Fibroblast of lung (primary cell): ENCODE results near the gene LASP1NB.
"Not testable (repeated sequence)": the region's sequence is repeated elsewhere in the genome, so short reads cannot be mapped to it uniquely, and the experiment has no call there.

Experiments used
- DNase-seq, 2 donors: peaks; one replicate each; pipeline versions ENCODE4 v3.0.0 to v3.0.0-alpha.2; 2010; ENCODE audit warnings: low read depth in 2 of 2
- H2AFZ ChIP-seq: 2 replicates; pipeline ENCODE4 v1.5.1; 2012; ENCODE audit warnings: low read length, control low read depth, inconsistent platforms
- H3K27ac ChIP-seq: 2 replicates; pipeline ENCODE4 v1.5.1; 2011; ENCODE audit warnings: low read length, control low read depth; ENCODE audit not compliant: insufficient read depth
- H3K27me3 ChIP-seq: 2 replicates; pipeline ENCODE4 v1.5.1; 2011; ENCODE audit warnings: mild to moderate bottlenecking, low read length; ENCODE audit not compliant: control insufficient read depth, insufficient read depth
- H3K36me3 ChIP-seq: 2 replicates; pipeline ENCODE4 v1.5.1; 2011; ENCODE audit warnings: low read length; ENCODE audit not compliant: control insufficient read depth, insufficient read depth
- H3K4me1 ChIP-seq: 2 replicates; pipeline ENCODE4 v1.5.1; 2011; ENCODE audit warnings: low read length; ENCODE audit not compliant: control insufficient read depth, insufficient read depth; ENCODE audit errors: extremely low read depth
- H3K4me2 ChIP-seq: 2 replicates; pipeline ENCODE4 v1.5.1; 2011; ENCODE audit warnings: low read length, control low read depth; ENCODE audit not compliant: insufficient read depth; ENCODE audit errors: extremely low read depth
- H3K4me3 ChIP-seq, 4 experiments: fragments of 200-600 bp in 1 of 4; sonication (generic) in 1 of 4; replicated peaks in 1 of 4; 2 replicates each; pipeline ENCODE4 v1.5.1; 2011 to 2016; ENCODE audit warnings: low read length in 4 of 4, low read depth in 3 of 4, mild to moderate bottlenecking in 3 of 4, control low read depth in 2 of 4, inconsistent platforms in 1 of 4, mixed read lengths in 1 of 4; ENCODE audit not compliant: insufficient read depth in 1 of 4; ENCODE audit errors: control extremely low read depth in 1 of 4
- H3K79me2 ChIP-seq: 2 replicates; pipeline ENCODE4 v1.5.1; 2012; ENCODE audit warnings: mild to moderate bottlenecking, low read length, inconsistent platforms; ENCODE audit not compliant: control insufficient read depth, insufficient read depth
- H3K9ac ChIP-seq: 2 replicates; pipeline ENCODE4 v1.5.1; 2011; ENCODE audit warnings: mild to moderate bottlenecking, low read length, control low read depth; ENCODE audit not compliant: insufficient read depth
- H3K9me3 ChIP-seq: 2 replicates; pipeline ENCODE4 v1.5.1; 2012; ENCODE audit warnings: low read depth, low read length; ENCODE audit not compliant: control insufficient read depth, insufficient read depth
- H4K20me1 ChIP-seq: 2 replicates; pipeline ENCODE4 v1.5.1; 2011; ENCODE audit warnings: low read length; ENCODE audit not compliant: control insufficient read depth, insufficient read depth; ENCODE audit errors: extremely low read depth
- EZH2 ChIP-seq: IDR thresholded peaks from 2 replicates; pipeline ENCODE4 v1.5.1; 2012; ENCODE audit warnings: low read length, control low read depth, mild to moderate bottlenecking; ENCODE audit errors: missing control alignments
- TF ChIP-seq, protein P1 (sequence below), 2 donors: IDR thresholded peaks in 1 of 2; conservative IDR thresholded peaks in 1 of 2; 1 replicate in 1 of 2; 2 replicates in 1 of 2; pipeline ENCODE4 v1.5.1; 2011 to 2012; ENCODE audit warnings: low read length in 2 of 2, control low read depth in 1 of 2, inconsistent platforms in 1 of 2, low read depth in 1 of 2, mild to moderate bottlenecking in 1 of 2

LASP1NB gene

DNA sequence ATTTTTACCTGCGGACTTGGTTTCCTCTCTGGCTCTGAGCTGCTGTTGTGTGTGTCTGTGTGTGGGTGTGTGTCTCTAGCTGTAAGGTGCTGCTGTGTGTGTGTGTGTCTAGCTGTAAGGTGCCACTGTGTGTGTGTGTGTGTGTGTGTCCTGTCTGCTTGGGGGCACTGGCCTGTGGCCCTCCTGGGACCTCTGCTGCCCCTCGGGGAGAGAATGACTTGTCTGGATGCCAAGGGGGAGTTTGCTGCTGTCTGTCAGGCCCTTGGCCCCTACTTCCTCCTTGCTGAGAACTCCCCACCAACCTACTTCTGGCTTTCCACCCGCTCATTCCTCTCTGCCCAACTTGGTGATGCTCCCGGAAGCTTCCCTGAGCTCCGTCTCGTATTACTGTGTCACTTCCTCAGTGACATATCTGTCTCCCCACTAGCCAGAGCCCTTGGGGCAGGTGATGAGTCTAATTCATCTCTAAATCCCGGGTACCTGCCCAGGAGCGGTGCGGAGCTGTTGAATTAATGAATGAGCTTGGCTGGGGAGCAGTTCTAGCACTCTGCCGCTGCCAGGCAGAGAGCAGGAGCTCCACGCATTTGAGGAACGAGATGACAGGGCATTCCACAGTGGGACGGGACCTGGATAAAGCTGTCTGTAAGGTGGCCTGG lies 3.5 kb upstream of the LASP1NB start:
- H3K9me3 ChIP-seq = no peaks in the 10 kb centered on the region
- peak overlapping the region; percentile 18 for H3K27ac ChIP-seq
- no peaks in the 10 kb centered on the region for H3K27me3 ChIP-seq
- no peak overlapping the region for H3K4me2 ChIP-seq
- peaks cover 28% of the 10 kb centered on the region for H3K4me1 ChIP-seq
- H2AFZ ChIP-seq = no peak overlapping the region
- no peak for DNase-seq
- no peak overlapping the region for H3K9ac ChIP-seq
- peaks cover 22% of the 10 kb centered on the region for H3K36me3 ChIP-seq
- TF ChIP-seq EZH2 = no peak
- TF ChIP-seq, protein P1, sequence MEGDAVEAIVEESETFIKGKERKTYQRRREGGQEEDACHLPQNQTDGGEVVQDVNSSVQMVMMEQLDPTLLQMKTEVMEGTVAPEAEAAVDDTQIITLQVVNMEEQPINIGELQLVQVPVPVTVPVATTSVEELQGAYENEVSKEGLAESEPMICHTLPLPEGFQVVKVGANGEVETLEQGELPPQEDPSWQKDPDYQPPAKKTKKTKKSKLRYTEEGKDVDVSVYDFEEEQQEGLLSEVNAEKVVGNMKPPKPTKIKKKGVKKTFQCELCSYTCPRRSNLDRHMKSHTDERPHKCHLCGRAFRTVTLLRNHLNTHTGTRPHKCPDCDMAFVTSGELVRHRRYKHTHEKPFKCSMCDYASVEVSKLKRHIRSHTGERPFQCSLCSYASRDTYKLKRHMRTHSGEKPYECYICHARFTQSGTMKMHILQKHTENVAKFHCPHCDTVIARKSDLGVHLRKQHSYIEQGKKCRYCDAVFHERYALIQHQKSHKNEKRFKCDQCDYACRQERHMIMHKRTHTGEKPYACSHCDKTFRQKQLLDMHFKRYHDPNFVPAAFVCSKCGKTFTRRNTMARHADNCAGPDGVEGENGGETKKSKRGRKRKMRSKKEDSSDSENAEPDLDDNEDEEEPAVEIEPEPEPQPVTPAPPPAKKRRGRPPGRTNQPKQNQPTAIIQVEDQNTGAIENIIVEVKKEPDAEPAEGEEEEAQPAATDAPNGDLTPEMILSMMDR (conservative IDR thresholded peaks at IDR 0.05 in 1 of 2, IDR thresholded peaks at IDR 0.05 in 1 of 2; ENCODE audit: low read depth in 1 of 2, low read length in 2 of 2) = no peak
- H3K4me3 ChIP-seq = no peak overlapping the region
- H4K20me1 ChIP-seq = no peaks in the 10 kb centered on the region
- no peaks in the 10 kb centered on the region for H3K79me2 ChIP-seq

DNA sequence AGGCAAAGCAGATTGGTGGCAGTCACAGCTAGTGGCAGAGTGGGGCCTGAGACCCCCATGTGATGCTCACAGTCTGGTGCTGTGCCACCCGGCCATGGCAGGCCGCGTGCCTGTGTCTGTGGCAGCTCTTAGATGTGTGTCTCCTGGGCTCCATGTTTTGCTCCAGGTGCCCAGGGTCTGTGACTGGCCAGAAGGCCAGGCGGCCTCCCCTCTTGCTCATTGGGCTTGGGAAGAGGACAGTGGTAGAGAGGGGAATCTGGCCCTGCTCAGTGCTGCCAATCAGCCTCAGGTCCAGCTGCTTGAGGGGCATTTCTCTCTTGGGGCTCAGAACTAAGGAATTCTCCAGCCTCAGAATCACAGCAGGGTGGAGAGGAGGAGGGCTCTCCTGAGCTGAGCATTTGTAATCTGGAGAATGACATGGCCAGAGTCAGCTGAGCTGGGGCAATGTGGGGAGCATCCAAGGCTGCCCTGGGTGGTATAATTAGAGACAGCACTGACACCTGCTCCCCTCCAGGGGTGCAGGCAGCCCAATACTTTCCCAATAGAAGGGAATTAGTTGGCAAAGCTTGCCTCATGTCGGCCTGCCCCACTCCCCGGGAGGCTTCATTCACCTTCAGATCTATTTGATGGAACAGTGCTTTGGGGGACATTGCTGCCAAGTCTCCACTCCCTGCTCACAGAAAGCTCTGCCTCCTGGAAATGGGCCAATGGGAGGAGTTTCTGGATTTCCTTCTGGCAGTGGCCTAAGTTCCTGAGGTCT lies 2.7 kb upstream of the LASP1NB start:
- no peak overlapping the region for H3K4me3 ChIP-seq
- H3K79me2 ChIP-seq = no peaks in the 10 kb centered on the region
- no peak overlapping the region for H3K4me2 ChIP-seq
- DNase-seq = peak; percentile 65 to 80
- no peaks in the 10 kb centered on the region for H3K9me3 ChIP-seq
- peak overlapping the region; percentile 18 for H3K27ac ChIP-seq
- H3K27me3 ChIP-seq = no peaks in the 10 kb centered on the region
- H3K9ac ChIP-seq = no peak overlapping the region
- TF ChIP-seq, protein P1 (conservative IDR thresholded peaks at IDR 0.05 in 1 of 2, IDR thresholded peaks at IDR 0.05 in 1 of 2; ENCODE audit: low read depth in 1 of 2, low read length in 2 of 2) = no peak
- TF ChIP-seq EZH2 = no peak
- H3K4me1 ChIP-seq = peaks cover 28% of the 10 kb centered on the region
- H3K36me3 ChIP-seq = peaks cover 21% of the 10 kb centered on the region
- H4K20me1 ChIP-seq = no peaks in the 10 kb centered on the region
- H2AFZ ChIP-seq = no peak overlapping the region

DNA sequence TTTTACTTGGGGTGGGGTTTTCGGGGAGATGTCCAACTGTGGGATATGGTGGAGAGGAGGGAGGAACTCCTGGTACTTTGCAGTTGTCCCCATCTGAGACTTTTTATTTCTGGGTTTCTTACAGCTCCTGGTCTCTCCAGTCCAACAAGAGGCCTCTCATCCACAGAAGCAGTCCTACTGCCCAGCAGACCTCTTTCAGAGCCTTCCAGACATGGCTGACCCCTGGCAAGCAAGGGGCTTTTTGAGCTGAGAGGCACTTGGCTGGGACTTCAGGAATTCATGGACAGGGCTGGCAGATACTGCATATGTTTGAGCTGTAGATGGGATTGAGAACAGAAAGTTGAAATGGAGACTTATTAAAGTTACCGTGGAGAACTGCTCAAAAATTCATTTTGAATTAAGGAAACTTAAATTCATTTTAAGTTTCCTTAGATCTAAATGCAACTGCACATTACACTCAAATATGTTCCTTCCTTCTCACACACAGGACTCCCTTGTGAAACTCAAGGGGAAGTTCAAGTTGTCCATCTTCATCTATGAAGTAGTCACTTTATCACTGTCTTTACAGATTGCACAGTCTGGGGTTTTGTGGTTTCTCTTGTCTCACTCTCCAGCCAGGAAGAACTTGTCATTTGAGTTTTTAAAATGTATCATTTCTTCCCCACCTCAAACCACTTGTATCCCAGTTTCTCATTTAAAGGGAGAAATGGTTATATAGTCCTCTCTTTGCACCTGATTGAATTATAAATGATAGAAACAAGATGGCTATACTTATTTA lies 1.1 kb downstream of the LASP1NB start:
- peaks cover 28% of the 10 kb centered on the region for H3K4me1 ChIP-seq
- H4K20me1 ChIP-seq = no peaks in the 10 kb centered on the region
- no peak for TF ChIP-seq EZH2
- TF ChIP-seq, protein P1 (conservative IDR thresholded peaks at IDR 0.05 in 1 of 2, IDR thresholded peaks at IDR 0.05 in 1 of 2; ENCODE audit: low read depth in 1 of 2, low read length in 2 of 2) = no peak
- H3K27ac ChIP-seq = no peak overlapping the region
- H3K27me3 ChIP-seq = no peaks in the 10 kb centered on the region
- peak overlapping the region in 1 of 4 experiments; percentile 51 for H3K4me3 ChIP-seq
- no peaks in the 10 kb centered on the region for H3K79me2 ChIP-seq
- H3K4me2 ChIP-seq = peak overlapping the region; percentile 78
- peaks cover 2% of the 10 kb centered on the region for H3K36me3 ChIP-seq
- H3K9me3 ChIP-seq = no peaks in the 10 kb centered on the region
- H2AFZ ChIP-seq = no peak overlapping the region
- peak in 1 of 2 donors; percentile 60 for DNase-seq
- H3K9ac ChIP-seq = no peak overlapping the region

DNA sequence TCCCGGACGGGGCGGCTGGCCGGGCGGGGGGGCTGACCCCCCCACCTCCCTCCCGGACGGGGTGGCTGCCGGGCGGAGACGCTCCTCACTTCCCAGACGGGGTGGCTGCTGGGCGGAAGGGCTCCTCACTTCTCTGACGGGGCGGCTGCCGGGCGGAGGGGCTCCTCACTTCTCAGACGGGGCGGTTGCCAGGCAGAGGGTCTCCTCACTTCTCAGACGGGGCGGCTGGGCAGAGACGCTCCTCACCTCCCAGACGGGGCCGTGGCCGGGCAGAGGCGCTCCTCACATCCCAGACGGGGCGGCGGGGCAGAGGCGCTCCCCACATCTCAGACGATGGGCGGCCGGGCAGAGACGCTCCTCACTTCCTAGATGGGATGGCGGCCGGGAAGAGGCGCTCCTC lies 5.4 kb downstream of the LASP1NB start:
- not testable (repeated sequence) for H2AFZ ChIP-seq, H3K4me3 ChIP-seq, H3K27ac ChIP-seq, H3K4me1 ChIP-seq, H3K9me3 ChIP-seq, DNase-seq, H3K27me3 ChIP-seq, H4K20me1 ChIP-seq, H3K9ac ChIP-seq, H3K79me2 ChIP-seq, H3K4me2 ChIP-seq, H3K36me3 ChIP-seq
